Loucy (cell line): ENCODE data around the gene HEBP1.

Experiments used
- CTCF ChIP-seq: fragments of 200-600 bp; sonication (generic); conservative IDR thresholded peaks from 2 replicates; pipeline ENCODE4 v1.5.1; 2014; ENCODE audit warnings: mild to moderate bottlenecking, antibody characterized with exemption, low read length
- EZH2phosphoT487 ChIP-seq: fragments of 200-600 bp; IDR thresholded peaks from 2 replicates; pipeline ENCODE4 v1.6.1; 2018; ENCODE audit warnings: antibody characterized with exemption, mild to moderate bottlenecking, moderate library complexity, borderline replicate concordance

- TF ChIP-seq CTCF (no peak), EZH2phosphoT487 (no peak)
These were observed 70.4 kb downstream of the HEBP1 start for GRCh38 chr12:12929696-12930095.
